ENCODE results near the gene PDZK1.
"Not testable (repeated sequence)": the region's sequence is repeated elsewhere in the genome, so short reads cannot be mapped to it uniquely, and the experiment has no call there.

PDZK1 gene

GRCh38 chr1:145708063-145708462, 895 bp upstream of the PDZK1 start:
- no peak for DNase-seq

- no peak for DNase-seq
These were observed 993 bp downstream of the PDZK1 start for GRCh38 chr1:145706086-145706664.

- no peak for DNase-seq
These were observed 1.5 kb downstream of the PDZK1 start for GRCh38 chr1:145705622-145706021.

GRCh38 chr1:145702826-145703225, 4.3 kb downstream of the PDZK1 start:
- DNase-seq, result no peak

GRCh38 chr1:145702052-145702451, 5.1 kb downstream of the PDZK1 start:
- no peak for DNase-seq

- no peak for DNase-seq
These were observed 5.8 kb downstream of the PDZK1 start for GRCh38 chr1:145701306-145701862.

GRCh38 chr1:145696630-145696960, 10.6 kb downstream of the PDZK1 start:
- DNase-seq, result no peak

- DNase-seq, result no peak
These were observed 11.1 kb downstream of the PDZK1 start for GRCh38 chr1:145695821-145696629.

GRCh38 chr1:145692785-145693443, 14.3 kb downstream of the PDZK1 start:
- DNase-seq, result no peak

- peak; percentile 6 for DNase-seq
These were observed 16.3 kb downstream of the PDZK1 start for GRCh38 chr1:145690587-145691558.

- DNase-seq, result no peak
These were observed 17.2 kb downstream of the PDZK1 start for GRCh38 chr1:145689922-145690321.

GRCh38 chr1:145688924-145689323, 18.2 kb downstream of the PDZK1 start:
- no peak for DNase-seq

GRCh38 chr1:145688328-145688727, 18.8 kb downstream of the PDZK1 start:
- DNase-seq, result no peak

GRCh38 chr1:145686078-145686477, 21.1 kb downstream of the PDZK1 start:
- not testable (repeated sequence) for DNase-seq

- not testable (repeated sequence) for DNase-seq
These were observed 22.3 kb downstream of the PDZK1 start for GRCh38 chr1:145684858-145685257.

GRCh38 chr1:145673217-145673616, 34.0 kb downstream of the PDZK1 start:
- DNase-seq, result not testable (repeated sequence)

- DNase-seq, result not testable (repeated sequence)
These were observed 36.0 kb downstream of the PDZK1 start for GRCh38 chr1:145670995-145671745.

GRCh38 chr1:145665015-145665414, 42.2 kb downstream of the PDZK1 start:
- DNase-seq, result not testable (repeated sequence)

GRCh38 chr1:145662502-145662901, 44.7 kb downstream of the PDZK1 start:
- DNase-seq, result not testable (repeated sequence)

- not testable (repeated sequence) for DNase-seq
These were observed 50.8 kb downstream of the PDZK1 start for GRCh38 chr1:145656245-145656943.

GRCh38 chr1:145643990-145644389, 63.2 kb downstream of the PDZK1 start:
- DNase-seq, result not testable (repeated sequence)
